ENCODE data around the gene ELF5.

ELF5 gene

GRCh38 chr11:34458525-34458924, 55.1 kb downstream of the ELF5 start:
- Histone ChIP-seq H3K4me3 (replicated peaks; ENCODE audit: insufficient read depth, low read length) (no peak overlapping the region), H3K27ac (replicated peaks) (no peak overlapping the region), H3K27me3 (ENCODE audit: insufficient read depth, poor library complexity, severe bottlenecking) (no peaks in the 10 kb centered on the region)
- TF ChIP-seq CTCF (IDR thresholded peaks at IDR 0.05; ENCODE audit: insufficient read depth, low read length) = no peak
- TF ChIP-seq SPI1 (IDR thresholded peaks at IDR 0.05; ENCODE audit: borderline replicate concordance, low read depth) = no peak
- no peak for DNase-seq (ENCODE audit: low read depth in 1 of 2, low spot score in 1 of 2)

- DNase-seq (ENCODE audit: low read depth in 1 of 2, low spot score in 1 of 2) = no peak
- TF ChIP-seq CTCF (IDR thresholded peaks at IDR 0.05; ENCODE audit: insufficient read depth, low read length) = no peak
- TF ChIP-seq REST (IDR thresholded peaks at IDR 0.05; ENCODE audit: insufficient replicate concordance, low read depth) = no peak
- no peak for TF ChIP-seq POLR2AphosphoS5 (IDR thresholded peaks at IDR 0.05; ENCODE audit: low read depth)
- no peak for TF ChIP-seq GABPA (IDR thresholded peaks at IDR 0.05; ENCODE audit: low read depth)
- no peak for TF ChIP-seq SPI1 (IDR thresholded peaks at IDR 0.05; ENCODE audit: borderline replicate concordance, low read depth)
- no peak overlapping the region for H3K4me3 ChIP-seq (replicated peaks; ENCODE audit: insufficient read depth, low read length)
- H3K27ac ChIP-seq (replicated peaks) = no peak overlapping the region
- no peaks in the 10 kb centered on the region for H3K27me3 ChIP-seq (ENCODE audit: insufficient read depth, poor library complexity, severe bottlenecking)
Observed at GRCh38 chr11:34457607-34458006, 56.0 kb downstream of the ELF5 start.

GRCh38 chr11:34454308-34455032, 59.1 kb downstream of the ELF5 start:
- Histone ChIP-seq H3K27me3 (ENCODE audit: insufficient read depth, poor library complexity, severe bottlenecking) (no peaks in the 10 kb centered on the region), H3K27ac (replicated peaks) (0 out of 2 replicates have a peak overlapping the region, but pooled peaks have one; percentile 4), H3K4me3 (replicated peaks; ENCODE audit: insufficient read depth, low read length) (no peak overlapping the region)
- no peak for DNase-seq (ENCODE audit: low read depth in 1 of 2, low spot score in 1 of 2)
- TF ChIP-seq POLR2AphosphoS5 (IDR thresholded peaks at IDR 0.05; ENCODE audit: low read depth) = no peak
- no peak for TF ChIP-seq CTCF (IDR thresholded peaks at IDR 0.05; ENCODE audit: insufficient read depth, low read length)
- TF ChIP-seq GABPA (IDR thresholded peaks at IDR 0.05; ENCODE audit: low read depth) = no peak
- TF ChIP-seq REST (IDR thresholded peaks at IDR 0.05; ENCODE audit: insufficient replicate concordance, low read depth) = no peak
- no peak for TF ChIP-seq SPI1 (IDR thresholded peaks at IDR 0.05; ENCODE audit: borderline replicate concordance, low read depth)

- peak overlapping the region; percentile 78 for H3K27ac ChIP-seq (replicated peaks)
- peak in 1 of 2 experiments; percentile 66 for DNase-seq (ENCODE audit: low read depth in 1 of 2, low spot score in 1 of 2)
- TF ChIP-seq SPI1 (IDR thresholded peaks at IDR 0.05; ENCODE audit: borderline replicate concordance, low read depth) (peak; percentile 94), POLR2AphosphoS5 (IDR thresholded peaks at IDR 0.05; ENCODE audit: low read depth) (no peak), GABPA (IDR thresholded peaks at IDR 0.05; ENCODE audit: low read depth) (no peak), REST (IDR thresholded peaks at IDR 0.05; ENCODE audit: insufficient replicate concordance, low read depth) (no peak), CTCF (IDR thresholded peaks at IDR 0.05; ENCODE audit: insufficient read depth, low read length) (no peak)
- H3K27me3 ChIP-seq (ENCODE audit: insufficient read depth, poor library complexity, severe bottlenecking) = no peaks in the 10 kb centered on the region
- H3K4me3 ChIP-seq (replicated peaks; ENCODE audit: insufficient read depth, low read length) = no peak overlapping the region
Observed at GRCh38 chr11:34451053-34451452, 62.5 kb downstream of the ELF5 start.

All from HL-60 (cell line).